GM19467 (cell line): ENCODE data around the gene ZNF544.
"Not testable (repeated sequence)": the region's sequence is repeated elsewhere in the genome, so short reads cannot be mapped to it uniquely, and the experiment has no call there.

Experiments used
- ATAC-seq: cut with Tn5 transposase; IDR thresholded peaks from one replicate; pipeline ENCODE4 v1.9.1; 2021; ENCODE audit warnings: mild to moderate bottlenecking, moderate library complexity; ENCODE audit not compliant: unreplicated experiment

Gene ZNF544

DNA sequence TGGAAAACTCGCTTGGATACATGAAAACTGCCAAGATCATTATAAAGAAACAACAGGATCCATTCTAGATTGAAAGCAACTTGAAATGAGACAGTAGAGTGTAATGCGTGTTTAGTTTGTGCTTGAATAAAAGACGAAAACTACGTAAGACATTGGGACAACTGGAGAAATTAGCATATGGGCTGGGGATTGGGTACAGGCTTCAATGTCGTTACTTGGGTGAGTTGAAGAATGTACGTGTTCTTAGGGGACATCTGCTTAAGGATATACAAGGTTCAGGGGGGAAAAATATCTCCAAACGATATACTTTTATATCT, 76.0 kb downstream of the ZNF544 start:
- peak; percentile 2 for ATAC-seq

DNA sequence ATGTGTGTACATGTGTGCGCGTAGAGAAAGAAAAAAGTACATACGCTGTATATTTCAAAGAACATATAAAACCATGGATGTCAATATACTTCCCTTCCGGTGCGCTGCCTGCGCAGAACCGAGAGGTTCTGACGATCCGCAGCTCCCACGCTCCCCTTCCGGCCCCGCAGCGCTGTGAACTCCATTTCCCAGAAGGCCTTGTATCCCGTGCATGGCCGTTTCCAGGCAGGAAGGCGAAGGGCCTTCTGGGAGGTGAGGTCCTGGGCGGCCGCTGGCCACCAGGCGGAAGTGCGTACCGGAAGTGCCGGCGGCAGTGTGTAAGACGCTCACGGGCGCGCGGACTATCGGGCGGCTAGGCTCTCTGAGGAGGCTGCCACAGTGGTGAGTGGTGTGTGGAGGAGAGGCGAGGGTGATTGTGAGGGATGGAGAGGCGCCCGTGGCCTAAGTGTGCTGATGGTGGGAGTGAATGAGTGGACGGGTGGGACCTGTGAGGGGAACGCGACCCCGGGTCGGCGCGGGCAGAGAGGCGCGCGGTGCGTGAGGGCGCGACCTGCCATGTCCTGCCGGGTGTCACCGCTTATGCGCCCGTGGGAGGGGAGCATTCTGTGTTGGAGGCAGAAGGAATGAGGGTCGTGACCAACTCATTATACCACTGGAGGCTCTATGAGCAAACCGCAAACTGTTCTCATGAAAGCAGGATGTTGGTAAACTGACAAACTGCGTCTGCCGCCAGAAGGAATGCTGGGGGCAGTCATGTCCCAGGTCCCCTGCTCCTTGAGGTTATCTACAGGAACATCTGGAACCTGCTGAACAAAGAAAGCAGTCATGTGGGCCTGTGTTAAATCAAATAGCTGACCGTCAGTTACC, 76.6 kb downstream of the ZNF544 start, which contains the start of gene ERVK3-1:
TSS of gene ERVK3-1 (plus strand) at position 313 of the 867 bp plus-strand sequence. CDS start 6,792 bp downstream, outside the sequence.
- peak; percentile 96 for ATAC-seq

DNA sequence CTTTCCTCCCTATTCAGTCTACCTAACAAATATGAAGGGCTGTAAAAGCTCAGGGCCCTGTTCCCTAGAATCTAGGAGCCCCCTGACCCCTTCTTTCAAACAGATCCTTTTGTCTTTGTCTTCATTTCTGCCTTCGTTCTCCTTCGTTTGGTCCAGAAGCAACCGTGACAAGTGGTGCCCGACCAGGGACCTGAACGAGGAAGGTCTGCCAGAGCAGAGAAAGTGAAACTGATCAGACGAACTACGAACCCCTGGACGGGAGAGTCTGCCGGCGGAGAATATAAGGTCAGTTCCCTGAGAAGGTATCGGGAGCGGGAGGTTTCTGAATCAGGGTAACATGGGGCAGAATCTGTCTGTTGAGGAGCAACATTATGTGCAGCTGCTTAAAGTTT, 77.2 kb downstream of the ZNF544 start:
- ATAC-seq, result no peak

DNA sequence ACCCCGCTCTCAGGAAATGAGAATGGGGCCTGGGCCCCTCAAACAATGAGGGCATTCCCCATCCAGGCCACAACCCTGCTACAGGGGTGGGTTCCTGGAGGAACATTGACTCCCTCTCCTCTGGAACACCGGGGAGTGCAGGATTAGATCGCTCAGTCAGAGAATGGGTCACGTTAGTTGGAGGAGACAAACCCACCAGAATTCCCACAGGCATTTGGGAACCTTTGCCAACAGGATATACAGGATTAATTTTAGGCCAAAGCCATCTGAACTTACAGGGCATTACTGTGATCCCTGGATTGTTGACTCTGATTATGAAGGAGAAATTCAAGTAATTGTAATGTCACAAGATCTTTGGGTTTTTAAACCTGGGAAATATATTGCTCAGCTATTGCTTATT, 79.0 kb downstream of the ZNF544 start:
- no peak for ATAC-seq

DNA sequence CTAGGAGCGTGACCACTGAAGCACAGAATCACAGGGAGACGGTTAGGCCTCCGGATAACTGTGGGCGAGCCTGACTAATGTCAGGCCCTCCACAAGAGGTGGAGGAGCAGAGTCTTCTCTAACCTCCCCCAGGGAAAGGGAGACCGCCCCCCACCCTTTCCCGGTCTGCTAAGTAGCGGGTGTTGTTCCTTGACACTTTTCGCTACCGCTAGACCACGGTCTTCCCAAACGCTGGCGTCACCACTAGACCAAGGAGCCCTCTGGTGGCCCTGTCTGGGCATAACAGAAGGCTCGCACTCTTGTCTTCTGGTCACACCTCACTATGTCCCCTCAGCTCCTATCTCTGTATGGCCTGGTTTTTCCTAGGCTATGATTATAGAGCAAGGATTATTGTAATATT, 82.0 kb downstream of the ZNF544 start:
- ATAC-seq, result not testable (repeated sequence)

DNA sequence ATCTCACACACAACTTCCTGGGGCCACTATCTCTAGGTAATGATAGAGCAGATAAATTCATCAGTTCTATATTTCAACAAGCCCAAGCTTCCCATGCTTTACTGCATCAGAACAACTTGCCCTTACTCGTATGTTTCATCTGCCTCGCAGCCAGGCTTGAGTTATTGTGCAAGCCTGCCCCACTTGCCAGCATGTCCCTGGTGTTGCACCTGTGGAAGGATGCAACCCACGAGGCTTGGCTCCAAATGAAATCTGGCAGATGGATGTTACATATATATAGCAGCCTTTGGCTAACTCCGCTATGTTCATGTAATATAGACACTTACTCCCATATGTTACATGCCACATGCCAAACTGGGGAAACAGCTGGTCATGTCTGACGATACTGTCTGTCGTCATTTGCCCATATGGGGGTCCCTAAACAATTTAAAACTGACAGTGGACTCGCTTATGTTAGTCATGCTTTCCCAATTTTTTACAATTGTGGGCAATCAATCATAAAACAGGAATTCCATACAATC, 82.7 kb downstream of the ZNF544 start:
- ATAC-seq, result no peak
